ENCODE measurements around the gene OR52K1.
"Not testable (repeated sequence)": the region's sequence is repeated elsewhere in the genome, so short reads cannot be mapped to it uniquely, and the experiment has no call there.

OR52K1 gene

GRCh38 chr11:4495986-4496385 is 13.5 kb downstream of the OR52K1 start:
- no peaks in the 10 kb centered on the region for H3K27me3 ChIP-seq
- TF ChIP-seq Cebpa-rat (IDR thresholded peaks at IDR 0.05) = no peak

DNA sequence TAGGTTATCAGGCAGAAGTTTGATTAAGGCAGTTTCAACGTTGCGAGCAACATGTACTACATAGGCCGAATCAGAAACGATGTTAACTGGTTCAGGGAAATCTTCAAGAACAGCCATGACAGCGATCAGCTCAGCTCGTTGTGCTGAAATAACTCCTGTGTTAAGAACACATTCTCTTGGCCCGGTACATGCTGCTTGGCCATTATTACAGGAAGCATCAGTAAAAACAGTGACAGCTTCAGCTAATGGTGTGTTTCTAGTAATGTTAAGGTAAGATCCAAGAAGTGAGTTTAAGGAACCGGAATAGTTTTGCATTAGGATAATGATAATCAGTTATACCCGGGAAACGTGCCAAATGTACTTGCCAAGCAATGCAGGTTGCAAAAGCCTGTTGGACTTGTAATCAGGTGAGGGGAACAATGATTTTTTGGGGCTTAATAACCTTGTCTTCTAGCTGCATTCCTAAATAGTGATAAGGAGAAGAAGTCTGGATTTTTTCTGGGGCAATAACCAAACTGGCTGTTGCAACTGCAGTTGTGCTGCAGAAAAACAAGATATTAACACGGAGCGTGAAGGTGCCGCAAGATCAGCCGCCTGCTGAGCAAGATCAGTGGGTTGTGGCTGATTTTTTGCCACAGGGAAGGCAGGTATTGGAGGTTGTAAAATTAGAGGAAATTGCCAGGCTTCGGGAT is 14.3 kb downstream of the OR52K1 start:
- Histone ChIP-seq H3K4me1 (peaks cover 0 to 6% (median 0%) of the 10 kb centered on the region in 10 experiments; a peak in 1 of 20 replicates), H3K9me3 (replicated peaks in 1 of 11) (peaks cover 0 to 4% (median 3%) of the 10 kb centered on the region in 11 experiments; a peak in 7 of 22 replicates), H4K20me1 (no peaks in the 10 kb centered on the region), H3K9ac (no peak overlapping the region), H3K27me3 (no peaks in the 10 kb centered on the region), H3K27ac (no peak overlapping the region), H3K4me3 (no peak overlapping the region), H3K36me3 (no peaks in the 10 kb centered on the region), H3K4me2 (no peak overlapping the region)
- no peak for TF ChIP-seq Cebpa-rat (IDR thresholded peaks at IDR 0.05)

More at GRCh38 chr11:4495986-4496385, 13.5 kb downstream of the OR52K1 start:
- H3K4me3 ChIP-seq = no peak overlapping the region
- no peak overlapping the region for H3K27ac ChIP-seq
- peaks cover 0 to 9% (median 7%) of the 10 kb centered on the region in 11 experiments; a peak in 9 of 22 replicates for H3K9me3 ChIP-seq (replicated peaks in 1 of 11)
- no peak overlapping the region for H3K9ac ChIP-seq
- no peak overlapping the region for H3K4me2 ChIP-seq
- no peaks in the 10 kb centered on the region for H4K20me1 ChIP-seq
- peaks cover 0 to 6% (median 0%) of the 10 kb centered on the region in 10 experiments; a peak in 1 of 20 replicates for H3K4me1 ChIP-seq
- no peaks in the 10 kb centered on the region for H3K36me3 ChIP-seq

DNA sequence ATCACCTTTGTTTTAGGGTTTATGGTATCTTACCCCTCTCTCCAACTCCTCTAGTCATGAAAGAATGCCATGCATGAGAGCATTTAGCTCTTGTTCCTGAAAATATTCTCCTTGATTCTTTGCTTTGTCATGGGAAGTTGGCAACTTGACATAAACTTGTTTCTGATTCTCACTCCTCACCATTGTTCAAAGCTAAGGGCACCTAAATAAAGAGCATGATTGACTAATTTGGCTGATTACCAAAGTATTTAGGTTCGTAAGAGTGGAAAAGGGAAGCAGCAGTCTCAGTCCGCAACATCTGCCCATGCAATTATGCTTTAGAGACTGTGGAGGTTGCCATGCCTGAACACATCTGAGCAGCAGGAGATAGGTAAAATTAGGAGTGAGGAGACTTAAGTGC is 26.4 kb downstream of the OR52K1 start:
- Histone ChIP-seq H3K27ac (no peak overlapping the region), H3K27me3 (no peaks in the 10 kb centered on the region), H4K20me1 (no peaks in the 10 kb centered on the region), H3K9ac (no peak overlapping the region), H3K9me3 (replicated peaks in 1 of 11) (peaks cover 6 to 18% (median 15%) of the 10 kb centered on the region in 11 experiments; a peak in 15 of 22 replicates), H3K36me3 (no peaks in the 10 kb centered on the region), H3K4me3 (no peak overlapping the region), H3K4me1 (peaks cover 0 to 20% (median 12%) of the 10 kb centered on the region in 10 experiments; a peak in 18 of 20 replicates), H3K4me2 (peak overlapping the region in 4 of 11 experiments; percentile 2 to 41 (median 6); a peak in 4 of 22 replicates)
- TF ChIP-seq Cebpa-rat (IDR thresholded peaks at IDR 0.05) = no peak

DNA sequence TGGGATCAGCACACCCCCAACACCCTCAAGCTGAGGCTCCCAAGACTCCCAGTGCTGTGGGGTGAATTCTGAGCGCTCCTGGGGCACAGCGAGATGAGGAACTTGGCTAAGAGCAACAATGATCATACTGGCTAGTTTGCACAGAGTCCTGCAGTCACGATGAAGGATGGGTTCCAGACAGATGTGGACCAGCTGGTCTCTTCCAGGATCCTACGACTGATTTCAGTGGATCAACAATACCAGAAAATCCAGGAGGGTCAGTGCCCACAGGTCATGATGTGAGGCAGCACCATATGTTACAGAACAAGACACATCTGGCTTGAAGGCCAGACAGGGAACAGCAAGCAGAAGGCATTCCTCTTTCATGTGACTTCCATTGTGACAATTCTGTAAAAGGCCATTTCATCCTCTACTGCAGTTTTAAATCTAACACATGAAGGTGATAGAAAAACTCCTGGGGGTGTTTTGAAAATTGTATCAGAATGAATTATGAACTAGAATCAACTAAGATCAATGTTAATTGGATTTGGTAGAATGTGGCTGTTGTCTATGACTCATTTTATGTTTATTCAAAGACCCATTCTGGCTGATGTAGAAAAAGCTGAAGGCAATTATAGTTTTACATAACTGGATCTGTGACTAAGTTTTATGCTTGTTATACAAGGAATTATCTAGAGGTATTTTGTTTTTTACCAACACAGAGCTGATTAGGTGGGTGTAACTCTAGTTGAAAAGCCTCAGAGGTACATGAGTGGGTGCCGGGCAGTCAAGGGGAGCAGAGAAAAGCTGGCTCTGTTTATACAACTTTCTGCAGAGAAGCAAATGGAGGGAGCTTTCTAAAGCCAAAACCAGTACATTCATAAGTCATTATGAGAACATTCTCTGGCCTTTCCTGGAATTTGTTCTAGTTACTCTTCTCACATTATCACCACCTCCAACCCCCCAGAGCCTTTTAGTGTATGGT is 29.1 kb downstream of the OR52K1 start:
- Histone ChIP-seq H4K20me1 (no peaks in the 10 kb centered on the region), H3K9me3 (replicated peaks in 1 of 11) (peaks cover 6 to 17% (median 15%) of the 10 kb centered on the region in 11 experiments; a peak in 15 of 22 replicates), H3K4me2 (peak overlapping the region in 1 of 11 experiments; percentile 56; a peak in 1 of 22 replicates), H3K4me3 (no peak overlapping the region), H3K27ac (no peak overlapping the region), H3K4me1 (peaks cover 0 to 20% (median 12%) of the 10 kb centered on the region in 10 experiments; a peak in 18 of 20 replicates), H3K36me3 (no peaks in the 10 kb centered on the region), H3K27me3 (no peaks in the 10 kb centered on the region), H3K9ac (no peak overlapping the region)
- no peak for TF ChIP-seq Cebpa-rat (IDR thresholded peaks at IDR 0.05)

DNA sequence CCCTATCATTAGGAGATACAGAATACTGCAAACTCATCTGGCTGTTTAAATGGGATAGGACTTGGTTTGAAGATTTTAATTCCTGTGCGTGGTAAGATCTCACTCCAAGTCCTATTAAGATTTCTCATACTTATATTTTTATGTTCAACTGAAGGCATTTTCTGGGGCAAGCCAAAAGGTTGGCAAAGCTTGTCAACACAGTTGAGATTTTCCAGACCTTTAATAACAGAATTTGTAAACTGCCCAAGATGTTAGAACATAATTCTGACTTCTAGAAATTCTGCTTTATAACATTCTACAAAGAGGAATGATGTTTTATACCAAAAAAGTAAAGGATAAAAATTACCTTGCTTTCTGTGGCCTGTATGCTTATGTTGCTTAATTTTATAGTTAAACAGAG is 31.8 kb downstream of the OR52K1 start:
- Histone ChIP-seq H3K9ac (no peak overlapping the region), H3K4me2 (no peak overlapping the region), H3K4me1 (peaks cover 0 to 13% (median 10%) of the 10 kb centered on the region in 10 experiments; a peak in 15 of 20 replicates), H4K20me1 (no peaks in the 10 kb centered on the region), H3K27ac (no peak overlapping the region), H3K27me3 (no peaks in the 10 kb centered on the region), H3K4me3 (no peak overlapping the region), H3K36me3 (no peaks in the 10 kb centered on the region), H3K9me3 (replicated peaks in 1 of 11) (no peaks in the 10 kb centered on the region)
- TF ChIP-seq Cebpa-rat (IDR thresholded peaks at IDR 0.05) = no peak

GRCh38 chr11:4522339-4522738 is 39.9 kb downstream of the OR52K1 start:
- no peak overlapping the region for H3K27ac ChIP-seq
- H3K4me1 ChIP-seq = peaks cover 0 to 4% (median 0%) of the 10 kb centered on the region in 10 experiments; a peak in 1 of 20 replicates
- no peaks in the 10 kb centered on the region for H3K27me3 ChIP-seq
- no peaks in the 10 kb centered on the region for H4K20me1 ChIP-seq
- no peak overlapping the region for H3K4me2 ChIP-seq
- no peak overlapping the region for H3K4me3 ChIP-seq
- H3K9me3 ChIP-seq (replicated peaks in 1 of 11) = no peaks in the 10 kb centered on the region
- no peak overlapping the region for H3K9ac ChIP-seq
- H3K36me3 ChIP-seq = no peaks in the 10 kb centered on the region
- no peak for TF ChIP-seq Cebpa-rat (IDR thresholded peaks at IDR 0.05)

DNA sequence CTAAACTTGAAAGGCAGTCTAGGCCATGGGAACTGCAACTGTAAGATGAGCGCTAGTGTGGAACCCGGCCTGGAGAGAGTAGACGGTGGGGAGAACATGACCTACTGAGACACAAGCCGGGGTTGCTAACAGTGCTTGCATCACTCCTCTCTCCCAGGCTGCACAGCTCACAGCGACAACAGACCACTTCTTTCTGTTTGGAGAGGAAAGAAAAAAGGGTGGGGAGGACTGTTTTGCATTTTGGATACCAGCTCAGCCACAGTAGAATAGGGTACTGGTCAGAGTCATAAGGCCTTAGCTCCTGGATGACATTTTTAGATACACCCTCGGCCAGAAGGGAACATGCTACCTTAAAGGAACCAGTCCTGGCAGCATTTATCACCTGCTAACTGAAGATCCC is 40.3 kb downstream of the OR52K1 start:
- Histone ChIP-seq H3K27me3 (no peaks in the 10 kb centered on the region), H3K27ac (no peak overlapping the region)
- no peak for TF ChIP-seq Cebpa-rat (IDR thresholded peaks at IDR 0.05)

GRCh38 chr11:4523666-4524065 is 41.2 kb downstream of the OR52K1 start:
- Histone ChIP-seq H3K27ac (no peak overlapping the region), H3K4me3 (no peak overlapping the region), H3K9ac (no peak overlapping the region), H3K9me3 (replicated peaks in 1 of 11) (no peaks in the 10 kb centered on the region), H3K36me3 (no peaks in the 10 kb centered on the region), H3K4me2 (no peak overlapping the region), H3K4me1 (peaks cover 0 to 4% (median 0%) of the 10 kb centered on the region in 10 experiments; a peak in 1 of 20 replicates), H4K20me1 (no peaks in the 10 kb centered on the region), H3K27me3 (no peaks in the 10 kb centered on the region)
- no peak for TF ChIP-seq Cebpa-rat (IDR thresholded peaks at IDR 0.05)

More for the DNA sequence above, 40.3 kb downstream of the OR52K1 start:
- Histone ChIP-seq H3K4me2 (no peak overlapping the region), H3K9ac (no peak overlapping the region), H3K4me1 (peaks cover 0 to 4% (median 0%) of the 10 kb centered on the region in 10 experiments; a peak in 1 of 20 replicates), H3K9me3 (replicated peaks in 1 of 11) (no peaks in the 10 kb centered on the region), H3K36me3 (no peaks in the 10 kb centered on the region), H4K20me1 (no peaks in the 10 kb centered on the region), H3K4me3 (no peak overlapping the region)

GRCh38 chr11:4527926-4528325 is 45.5 kb downstream of the OR52K1 start:
- no peak for TF ChIP-seq Cebpa-rat (IDR thresholded peaks at IDR 0.05)
- H3K27ac ChIP-seq = no peak overlapping the region

GRCh38 chr11:4531686-4532085 is 49.2 kb downstream of the OR52K1 start:
- not testable (repeated sequence) for H3K27ac ChIP-seq; H4K20me1 ChIP-seq; H3K27me3 ChIP-seq; H3K36me3 ChIP-seq; H3K4me1 ChIP-seq; H3K4me2 ChIP-seq; H3K4me3 ChIP-seq; H3K9ac ChIP-seq; H3K9me3 ChIP-seq (replicated peaks in 1 of 11)

More at GRCh38 chr11:4527926-4528325, 45.5 kb downstream of the OR52K1 start:
- no peaks in the 10 kb centered on the region for H4K20me1 ChIP-seq
- no peak overlapping the region for H3K4me3 ChIP-seq
- H3K27me3 ChIP-seq = no peaks in the 10 kb centered on the region
- H3K36me3 ChIP-seq = no peaks in the 10 kb centered on the region
- H3K4me2 ChIP-seq = no peak overlapping the region
- H3K4me1 ChIP-seq = no peaks in the 10 kb centered on the region
- H3K9ac ChIP-seq = no peak overlapping the region
- H3K9me3 ChIP-seq (replicated peaks in 1 of 11) = no peaks in the 10 kb centered on the region

All from BLaER1 treated with 17β-estradiol and CSF1 and Interleukin-3, amounts not matched to agents 10 nM and 100 nM (cell line).